GM19397 (cell line): ENCODE measurements around the gene RAX.

Source experiments
- ATAC-seq: cut with Tn5 transposase; IDR thresholded peaks from one replicate; pipeline ENCODE4 v1.9.1; 2021; ENCODE audit warnings: mild to moderate bottlenecking, moderate library complexity; ENCODE audit not compliant: unreplicated experiment

Gene RAX

GRCh38 chr18:59272891-59273758, at the start of gene RAX:
Gene RAX, minus strand, starts transcription at chr18:59273454. Its CDS starts 248 bp downstream, at chr18:59273206.
- ATAC-seq, result peak; percentile 51

DNA sequence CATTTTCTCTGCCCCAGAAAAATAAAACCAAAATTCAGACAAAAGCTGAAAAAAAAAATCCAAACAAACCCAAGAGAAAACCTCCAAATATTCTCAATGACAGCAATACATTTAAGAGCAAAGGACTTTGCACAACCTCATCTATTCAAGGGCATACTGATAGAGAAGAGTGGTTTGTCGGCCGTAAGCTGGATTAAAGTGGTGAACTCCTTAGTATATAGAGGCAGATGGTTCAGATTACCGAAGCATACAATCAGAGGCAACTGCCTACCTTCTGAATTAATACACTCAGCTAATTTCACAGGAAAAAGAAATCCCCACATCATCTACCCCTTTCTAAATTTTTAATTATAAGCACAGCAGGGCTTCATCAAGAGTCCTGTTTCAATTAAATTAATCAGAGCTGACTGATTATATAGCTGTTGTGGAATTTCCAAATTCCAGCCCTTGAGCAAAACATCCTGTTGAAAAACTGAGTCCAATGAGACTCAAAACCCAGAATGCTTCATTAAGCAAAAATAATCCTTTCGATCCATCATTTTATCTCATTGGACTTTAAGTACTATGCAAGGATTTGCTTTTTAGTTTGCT, 45.3 kb upstream of the RAX start, which contains the start of gene CPLX4:
TSS of gene CPLX4 (minus strand) at position 190 of the 591 bp plus-strand sequence. CDS start at position 3, 187 bp downstream.
- no peak for ATAC-seq

DNA sequence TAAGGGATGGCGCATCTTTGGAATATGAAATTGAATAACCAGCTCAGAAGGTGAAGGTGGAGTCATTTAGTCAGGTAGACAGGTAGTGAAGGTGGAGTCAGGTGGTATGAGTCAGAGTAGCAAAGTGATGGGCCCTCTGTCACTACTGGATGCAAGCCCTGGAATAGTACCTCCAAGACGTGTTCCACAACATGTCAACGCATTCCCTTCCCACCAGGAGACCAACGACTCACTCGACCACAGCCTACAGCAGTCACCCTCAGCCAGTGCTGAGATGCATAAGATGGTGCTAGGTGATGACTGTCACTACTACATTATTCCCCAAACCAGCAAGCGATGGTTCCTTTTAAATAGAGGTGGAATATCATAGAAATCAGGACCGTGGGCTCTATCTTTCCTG, 38.4 kb upstream of the RAX start:
- ATAC-seq, result no peak

- ATAC-seq, result no peak
Measured at GRCh38 chr18:59308938-59309260, 35.6 kb upstream of the RAX start.

DNA sequence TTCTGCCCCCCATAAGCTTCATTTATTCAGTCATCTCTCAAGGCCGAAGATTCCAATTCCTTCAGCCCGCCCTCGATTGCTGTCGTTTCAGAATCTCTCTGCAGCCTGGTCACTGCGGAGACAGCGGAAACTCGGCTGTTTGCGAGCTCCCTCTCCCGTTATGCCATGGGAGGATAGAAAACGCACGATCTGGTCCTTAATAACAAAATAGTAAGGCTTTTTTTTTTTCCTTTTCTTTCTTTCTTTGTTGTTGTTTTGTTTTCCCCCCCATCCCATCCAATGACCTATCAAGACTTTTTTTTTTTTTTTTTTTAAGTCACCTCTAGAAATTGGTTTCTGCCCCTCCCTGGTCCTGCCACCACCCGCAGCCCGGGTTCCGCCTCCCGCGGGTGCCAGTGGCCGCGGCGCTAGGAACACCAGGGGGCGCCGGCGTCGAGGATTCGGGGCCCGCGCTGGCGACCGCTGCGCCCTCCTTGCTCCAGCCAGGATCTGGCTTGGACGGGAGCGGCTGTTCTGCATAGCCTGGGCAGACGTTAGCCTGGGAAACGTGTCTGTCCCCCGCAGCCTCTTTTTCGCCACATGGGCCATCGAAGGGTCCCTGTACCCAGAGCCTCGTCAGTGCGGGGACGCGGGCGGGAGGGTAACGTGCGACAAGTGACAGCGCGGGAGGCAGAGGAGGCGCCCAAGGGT, 35.1 kb upstream of the RAX start:
- peak; percentile 84 for ATAC-seq

DNA sequence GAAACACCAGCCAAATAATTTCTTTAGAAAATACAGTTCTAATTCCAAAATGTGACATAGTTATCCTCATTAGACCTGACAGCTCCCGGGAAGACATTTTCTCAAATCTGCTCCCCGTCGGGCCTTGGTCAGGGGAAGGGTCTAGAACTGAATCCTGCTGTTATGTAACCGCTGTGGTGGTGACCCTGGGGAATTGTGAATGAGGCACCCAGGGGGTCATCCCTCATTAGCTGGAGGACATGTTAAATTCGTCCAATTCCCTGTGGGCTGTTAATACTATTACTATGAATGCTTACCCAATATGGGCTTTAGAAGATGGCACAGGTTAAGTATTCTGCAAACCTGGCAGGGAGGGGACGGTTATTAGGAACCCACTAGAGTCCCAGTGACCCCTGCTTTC, 33.4 kb upstream of the RAX start:
- no peak for ATAC-seq

DNA sequence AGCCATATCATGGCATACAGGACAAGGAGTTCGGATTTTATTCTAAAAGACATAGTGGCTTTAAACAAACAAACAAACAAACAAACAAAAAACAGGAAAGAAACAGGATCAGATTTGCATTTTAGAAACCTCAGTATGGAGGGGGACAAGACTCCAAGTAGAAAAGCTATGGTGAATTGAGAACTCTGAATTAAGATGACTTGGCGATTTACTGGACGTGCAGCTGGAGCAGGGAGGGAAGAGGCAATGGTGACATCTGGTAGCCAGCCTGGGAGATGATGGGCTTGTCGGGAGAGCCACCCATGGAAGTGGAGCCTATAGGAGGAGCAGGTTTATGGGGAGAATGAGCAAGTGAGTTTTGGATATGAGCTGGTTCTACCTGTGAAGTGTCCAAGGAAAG, 32.0 kb upstream of the RAX start:
- no peak for ATAC-seq

GRCh38 chr18:59303656-59304195, 30.5 kb upstream of the RAX start:
- no peak for ATAC-seq

- no peak for ATAC-seq
Measured at GRCh38 chr18:59303006-59303405, 29.8 kb upstream of the RAX start.

DNA sequence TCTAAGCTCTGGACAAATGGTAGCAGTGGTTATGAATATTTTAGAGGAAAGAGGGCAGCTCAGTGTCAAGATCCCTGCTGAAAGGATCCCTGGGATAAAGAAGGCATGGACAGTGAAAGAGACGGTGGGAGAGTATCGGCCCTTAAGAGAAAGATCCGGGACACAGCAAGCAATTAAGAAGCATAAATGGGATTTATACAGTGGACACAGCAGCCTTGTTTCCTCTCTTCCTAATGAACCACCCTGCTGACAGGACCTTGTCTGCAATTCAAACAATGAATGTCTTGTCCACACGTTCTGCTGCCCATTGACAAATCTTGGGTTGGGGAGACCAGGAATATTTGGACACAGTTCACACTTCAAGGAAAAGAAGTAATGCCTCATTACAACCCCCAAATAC, 28.7 kb upstream of the RAX start:
- ATAC-seq, result no peak

GRCh38 chr18:59300676-59301285, 27.5 kb upstream of the RAX start:
- no peak for ATAC-seq

- ATAC-seq, result no peak
Measured at GRCh38 chr18:59298871-59299270, 25.6 kb upstream of the RAX start.

GRCh38 chr18:59293317-59293716, 20.1 kb upstream of the RAX start:
- ATAC-seq, result no peak

GRCh38 chr18:59286341-59286740, 13.1 kb upstream of the RAX start:
- no peak for ATAC-seq

GRCh38 chr18:59282341-59282740, 9.1 kb upstream of the RAX start:
- ATAC-seq, result no peak

DNA sequence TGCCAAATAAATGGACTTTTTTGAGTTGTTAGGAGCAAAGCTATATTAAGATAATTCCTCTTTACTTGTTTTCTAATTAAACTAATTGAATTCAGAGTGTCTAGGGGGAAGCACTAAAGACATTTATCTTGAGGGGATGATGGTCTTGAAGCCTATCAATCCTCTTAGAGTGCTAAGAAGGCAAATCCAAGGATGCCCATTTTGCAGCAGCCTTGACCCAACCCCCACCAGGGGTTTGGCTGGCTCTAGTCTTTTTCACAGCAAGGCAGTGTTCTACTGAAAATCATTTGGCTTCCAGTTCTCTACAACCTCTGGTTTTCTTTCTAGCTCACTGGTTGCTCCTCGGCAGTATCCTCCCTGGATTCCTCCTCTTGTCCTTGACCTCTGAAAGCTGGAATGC, 6.5 kb upstream of the RAX start:
- ATAC-seq, result no peak

DNA sequence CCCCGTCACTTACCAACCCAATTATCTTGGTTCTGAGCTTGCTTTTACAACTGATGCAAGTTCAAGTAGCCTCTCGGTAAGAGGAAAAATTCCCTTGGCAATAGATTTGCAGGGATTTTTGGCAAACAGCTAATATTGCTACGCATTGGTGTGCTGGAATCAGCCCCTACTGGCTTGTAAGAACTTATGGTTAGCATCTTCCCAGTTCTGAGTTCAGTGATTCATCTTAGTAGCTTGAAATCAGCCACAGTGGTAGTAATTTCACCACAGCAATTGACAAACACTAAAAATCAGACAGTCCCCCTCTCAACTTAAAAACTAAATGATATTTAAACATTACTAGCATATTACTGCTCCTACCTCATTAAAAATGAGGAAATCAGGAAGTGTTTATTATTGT, 5.9 kb upstream of the RAX start:
- ATAC-seq, result no peak

DNA sequence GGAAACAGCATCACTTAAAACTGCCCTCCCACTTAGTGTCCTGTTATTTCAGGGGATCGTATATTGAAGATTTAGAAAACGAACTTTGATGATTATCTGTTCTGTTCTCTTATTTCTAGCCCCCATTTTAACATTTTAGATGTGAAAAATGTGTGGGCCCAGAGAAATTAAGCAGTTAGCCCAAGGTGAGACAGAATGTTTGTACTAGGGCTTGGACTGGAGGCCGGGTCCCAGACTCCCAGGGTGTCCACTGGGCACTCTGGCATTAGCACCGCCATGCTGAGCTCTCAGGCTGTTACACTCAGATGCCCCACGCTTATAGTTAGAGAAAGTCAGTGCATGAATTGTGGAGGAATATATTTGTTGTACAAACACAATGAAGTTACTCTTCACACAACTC, 5.5 kb upstream of the RAX start:
- no peak for ATAC-seq

DNA sequence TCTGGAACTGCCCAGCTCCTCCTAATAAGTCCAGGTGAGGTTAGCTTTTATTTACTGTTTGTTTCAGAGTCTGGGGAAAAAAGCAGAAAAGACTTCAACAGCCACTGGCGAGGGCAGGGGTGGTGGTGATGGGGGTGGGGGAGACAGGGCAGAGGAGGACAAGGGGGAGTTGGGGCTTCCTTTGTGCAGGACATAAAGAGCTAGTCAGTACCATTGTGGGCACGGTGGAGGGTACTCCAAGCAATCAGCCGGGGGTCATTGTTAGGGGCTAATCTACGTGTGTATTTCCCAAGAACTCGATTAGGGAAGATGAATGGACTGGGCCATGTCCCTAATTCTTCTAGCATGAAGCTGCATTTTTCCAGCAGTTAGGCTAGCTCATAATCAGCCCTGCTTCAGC, 2.8 kb upstream of the RAX start:
- no peak for ATAC-seq

- no peak for ATAC-seq
Measured at GRCh38 chr18:59275406-59275949, 2.2 kb upstream of the RAX start.

DNA sequence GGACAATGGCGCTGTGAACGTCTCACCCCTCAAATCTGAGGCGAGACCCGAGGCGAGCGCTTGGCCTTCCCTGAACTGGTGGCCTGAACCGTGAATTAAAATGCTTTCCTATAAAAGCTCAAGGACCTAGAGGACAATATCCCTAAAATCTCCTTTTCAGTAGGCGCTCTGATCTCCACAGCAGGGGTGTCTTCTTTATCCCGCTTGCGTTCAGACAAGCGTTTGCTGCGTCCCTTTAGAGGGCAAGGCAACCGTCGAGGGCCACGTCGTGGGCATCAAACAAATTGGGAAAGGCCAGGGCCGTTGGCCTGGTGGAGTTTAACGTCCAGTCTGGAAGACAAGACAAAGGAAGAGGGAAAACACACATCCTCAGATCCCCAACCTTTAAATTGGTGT, 1.3 kb upstream of the RAX start:
- no peak for ATAC-seq
